GM23338 (cell line): ENCODE results near the gene NOX5. TPM values are rescaled to one million over a fixed set of nuclear protein-coding genes. Genes with fewer than 3 reads are reported as not detected.

Experiments
- ATAC-seq: fragments of 200-7000 bp; cut with Tn5 transposase; 3 replicates; pipeline ENCODE4 v1.9.1; 2020
- DNase-seq: peaks from one replicate; pipeline ENCODE4 v3.0.0-alpha.2; 2015; ENCODE audit warnings: low spot score
- H2AFZ ChIP-seq: fragments of 200-600 bp; sonication (generic); 2 replicates; pipeline ENCODE4 v1.8.0; 2016; ENCODE audit warnings: antibody characterized with exemption, mild to moderate bottlenecking, moderate library complexity
- H3F3A ChIP-seq: fragments of 200-600 bp; sonication (generic); replicated peaks from 2 replicates; pipeline ENCODE4 v1.8.0; 2017; ENCODE audit warnings: antibody characterized with exemption, mixed run types, low read depth
- H3K27ac ChIP-seq: fragments of 200-600 bp; sonication (generic); 2 replicates; pipeline ENCODE4 v1.6.1; 2016; ENCODE audit warnings: low read depth
- H3K27me3 ChIP-seq: fragments of 200-600 bp; sonication (generic); 2 replicates; pipeline ENCODE4 v1.8.0; 2016; ENCODE audit warnings: mild to moderate bottlenecking, mixed run types, moderate library complexity; ENCODE audit not compliant: insufficient read depth
- H3K36me3 ChIP-seq: fragments of 200-600 bp; sonication (generic); 2 replicates; pipeline ENCODE4 v1.8.0; 2016; ENCODE audit warnings: mild to moderate bottlenecking; ENCODE audit not compliant: insufficient read depth
- H3K4me1 ChIP-seq: fragments of 200-600 bp; sonication (generic); 2 replicates; pipeline ENCODE4 v1.8.0; 2016; ENCODE audit warnings: mild to moderate bottlenecking, moderate library complexity; ENCODE audit not compliant: insufficient read depth
- H3K4me2 ChIP-seq: fragments of 200-600 bp; sonication (generic); 2 replicates; pipeline ENCODE4 v1.7.1; 2017; ENCODE audit warnings: mixed run types
- H3K4me3 ChIP-seq: fragments of 200-600 bp; sonication (generic); 2 replicates; pipeline ENCODE4 v1.6.1; 2016; ENCODE audit warnings: mixed run types
- H3K79me2 ChIP-seq: fragments of 200-600 bp; sonication (generic); replicated peaks from 2 replicates; pipeline ENCODE4 v1.8.0; 2017; ENCODE audit warnings: mild to moderate bottlenecking; ENCODE audit not compliant: insufficient read depth
- H3K9me2 ChIP-seq: fragments of 200-600 bp; sonication (generic); 2 replicates; pipeline ENCODE4 v1.8.0; 2017; ENCODE audit not compliant: insufficient read depth
- H4K20me1 ChIP-seq: fragments of 200-600 bp; sonication (generic); replicated peaks from 2 replicates; pipeline ENCODE4 v1.8.0; 2017; ENCODE audit warnings: mild to moderate bottlenecking; ENCODE audit not compliant: insufficient read depth
- H3K27ac Mint-ChIP-seq: 2 replicates; pipeline ENCODE4 v1.8.0; 2020; ENCODE audit warnings: inconsistent platforms, mild to moderate bottlenecking, moderate library complexity, mixed read lengths
- H3K27me3 Mint-ChIP-seq: 3 replicates; pipeline ENCODE4 v1.8.0; 2022; ENCODE audit warnings: low read depth, mild to moderate bottlenecking, moderate library complexity, mixed read lengths, inconsistent platforms; ENCODE audit not compliant: insufficient read depth, poor library complexity
- H3K36me3 Mint-ChIP-seq: 3 replicates; pipeline ENCODE4 v1.8.0; 2021; ENCODE audit warnings: low read depth, mild to moderate bottlenecking, inconsistent platforms, moderate library complexity, mixed read lengths
- H3K4me1 Mint-ChIP-seq: 3 replicates; pipeline ENCODE4 v1.8.0; 2020; ENCODE audit warnings: mild to moderate bottlenecking, inconsistent platforms, mixed read lengths
- H3K4me3 Mint-ChIP-seq: 3 replicates; pipeline ENCODE4 v1.8.0; 2021; ENCODE audit warnings: moderate library complexity, mild to moderate bottlenecking, inconsistent platforms, mixed read lengths
- H3K9me3 Mint-ChIP-seq: 3 replicates; pipeline ENCODE4 v1.8.0; 2020; ENCODE audit warnings: moderate library complexity, mild to moderate bottlenecking, inconsistent platforms, mixed read lengths
- CREB1 ChIP-seq: fragments of 250-450 bp; sonication (Bioruptor Pico); IDR thresholded peaks from 2 replicates; pipeline ENCODE4 v1.5.0; 2020; ENCODE audit warnings: low read depth, mild to moderate bottlenecking, moderate library complexity
- EZH2phosphoT487 ChIP-seq: fragments of 200-600 bp; sonication (generic); IDR thresholded peaks from one replicate; pipeline ENCODE4 v1.8.1; 2018; ENCODE audit warnings: antibody characterized with exemption; ENCODE audit not compliant: unreplicated experiment
- JUNB ChIP-seq: IDR thresholded peaks from one replicate; pipeline ENCODE4 v1.6.1; 2016; ENCODE audit warnings: antibody characterized with exemption; ENCODE audit not compliant: unreplicated experiment
- NANOG ChIP-seq: IDR thresholded peaks from 2 replicates; pipeline ENCODE4 v1.6.1; 2016; ENCODE audit warnings: antibody characterized with exemption, borderline replicate concordance
- POLR2AphosphoS5 ChIP-seq: IDR thresholded peaks from 2 replicates; pipeline ENCODE4 v1.6.1; 2016; ENCODE audit warnings: antibody characterized with exemption, low read depth
- REST ChIP-seq: IDR thresholded peaks from one replicate; pipeline ENCODE4 v1.6.1; 2018; ENCODE audit warnings: antibody characterized with exemption; ENCODE audit not compliant: unreplicated experiment
- STAT1 ChIP-seq: IDR thresholded peaks from one replicate; pipeline ENCODE4 v1.6.1; 2016; ENCODE audit warnings: antibody characterized with exemption; ENCODE audit not compliant: unreplicated experiment
- ZNF114 ChIP-seq: fragments of 250-450 bp; sonication (Bioruptor Pico); IDR thresholded peaks from 2 replicates; pipeline ENCODE4 v1.5.0; 2020; ENCODE audit warnings: mild to moderate bottlenecking, moderate library complexity
- ZNF331 ChIP-seq: fragments of 250-450 bp; sonication (Bioruptor Pico); IDR thresholded peaks from 2 replicates; pipeline ENCODE4 v1.5.0; 2020; ENCODE audit warnings: low read depth, mild to moderate bottlenecking, moderate library complexity
- polyA plus RNA-seq: library from polyadenylated mRNA; unstranded; fragments of >200 nt; fragmentation: Nextera tagmentation; extraction: Ambion mirVana; gene quantifications from 2 replicates; pipeline ENCODE4 v1.2.1, GENCODE V29; 2016
- total RNA-seq: library from RNA; depleted of rRNA; stranded (reverse); fragments of >200 nt; shearing (Covaris generic); gene quantifications from 2 replicates; pipeline ENCODE4 v1.2.3, GENCODE V29; 2014
- TF ChIP-seq, protein P1 (sequence below), 2 experiments: fragments of 200-600 bp in 1 of 2; sonication (generic) in 1 of 2; conservative IDR thresholded peaks; 2 replicates each; pipeline versions ENCODE4 v1.5.1 to v1.6.1; 2016 to 2017; ENCODE audit warnings: antibody characterized with exemption in 2 of 2, low read depth in 2 of 2, mild to moderate bottlenecking in 2 of 2, moderate library complexity in 1 of 2
- TF ChIP-seq, protein P2 (sequence below): IDR thresholded peaks from 2 replicates; pipeline ENCODE4 v1.6.1; 2016; ENCODE audit warnings: antibody characterized with exemption

NOX5 gene
- total and polyA plus RNA-seq, 2 experiments from 2014 or later, result 0.03 TPM; not detected in 1

- TF ChIP-seq JUNB (no peak), CREB1 (CRISPR knock-in tag) (no peak), STAT1 (no peak), ZNF114 (no peak), REST (no peak), ZNF331 (CRISPR knock-in tag) (no peak), NANOG (no peak), POLR2AphosphoS5 (no peak)
- TF ChIP-seq, protein P1, sequence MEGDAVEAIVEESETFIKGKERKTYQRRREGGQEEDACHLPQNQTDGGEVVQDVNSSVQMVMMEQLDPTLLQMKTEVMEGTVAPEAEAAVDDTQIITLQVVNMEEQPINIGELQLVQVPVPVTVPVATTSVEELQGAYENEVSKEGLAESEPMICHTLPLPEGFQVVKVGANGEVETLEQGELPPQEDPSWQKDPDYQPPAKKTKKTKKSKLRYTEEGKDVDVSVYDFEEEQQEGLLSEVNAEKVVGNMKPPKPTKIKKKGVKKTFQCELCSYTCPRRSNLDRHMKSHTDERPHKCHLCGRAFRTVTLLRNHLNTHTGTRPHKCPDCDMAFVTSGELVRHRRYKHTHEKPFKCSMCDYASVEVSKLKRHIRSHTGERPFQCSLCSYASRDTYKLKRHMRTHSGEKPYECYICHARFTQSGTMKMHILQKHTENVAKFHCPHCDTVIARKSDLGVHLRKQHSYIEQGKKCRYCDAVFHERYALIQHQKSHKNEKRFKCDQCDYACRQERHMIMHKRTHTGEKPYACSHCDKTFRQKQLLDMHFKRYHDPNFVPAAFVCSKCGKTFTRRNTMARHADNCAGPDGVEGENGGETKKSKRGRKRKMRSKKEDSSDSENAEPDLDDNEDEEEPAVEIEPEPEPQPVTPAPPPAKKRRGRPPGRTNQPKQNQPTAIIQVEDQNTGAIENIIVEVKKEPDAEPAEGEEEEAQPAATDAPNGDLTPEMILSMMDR (conservative IDR thresholded peaks at IDR 0.05; ENCODE audit: low read depth in 2 of 2), result no peak
- TF ChIP-seq, protein P2, sequence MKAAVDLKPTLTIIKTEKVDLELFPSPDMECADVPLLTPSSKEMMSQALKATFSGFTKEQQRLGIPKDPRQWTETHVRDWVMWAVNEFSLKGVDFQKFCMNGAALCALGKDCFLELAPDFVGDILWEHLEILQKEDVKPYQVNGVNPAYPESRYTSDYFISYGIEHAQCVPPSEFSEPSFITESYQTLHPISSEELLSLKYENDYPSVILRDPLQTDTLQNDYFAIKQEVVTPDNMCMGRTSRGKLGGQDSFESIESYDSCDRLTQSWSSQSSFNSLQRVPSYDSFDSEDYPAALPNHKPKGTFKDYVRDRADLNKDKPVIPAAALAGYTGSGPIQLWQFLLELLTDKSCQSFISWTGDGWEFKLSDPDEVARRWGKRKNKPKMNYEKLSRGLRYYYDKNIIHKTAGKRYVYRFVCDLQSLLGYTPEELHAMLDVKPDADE, result no peak
These were observed 24.0 kb downstream of the NOX5 start (continued) for GRCh38 chr15:69038508-69038907.

- Mint-ChIP-seq H3K27ac (no peak overlapping the region), H3K27me3 (peaks cover 7% of the 10 kb centered on the region), H3K4me3 (no peak overlapping the region), H3K4me1 (no peaks in the 10 kb centered on the region), H3K36me3 (no peaks in the 10 kb centered on the region), H3K9me3 (no peaks in the 10 kb centered on the region)
- Histone ChIP-seq H3K4me1 (no peaks in the 10 kb centered on the region), H3F3A (no peaks in the 10 kb centered on the region), H3K4me2 (no peak overlapping the region), H3K27ac (no peak overlapping the region), H3K9me2 (0 out of 2 replicates have a peak, but pooled peaks cover 4% of the 10 kb centered on the region), H3K36me3 (no peaks in the 10 kb centered on the region), H4K20me1 (no peaks in the 10 kb centered on the region), H3K27me3 (no peaks in the 10 kb centered on the region), H3K4me3 (no peak overlapping the region), H3K79me2 (no peaks in the 10 kb centered on the region), H2AFZ (no peak overlapping the region)
- ATAC-seq (no peak), DNase-seq (no peak)
- TF ChIP-seq, protein P2, result no peak
- TF ChIP-seq EZH2phosphoT487 (no peak), ZNF114 (no peak), STAT1 (no peak), REST (no peak)
These were observed 25.2 kb downstream of the NOX5 start for GRCh38 chr15:69039516-69040225.
